Measurements from ENCODE around the gene ARFGAP1.

GRCh38 chr20:63247671-63248228 is 24.9 kb upstream of the ARFGAP1 start:
- no peak for TF ChIP-seq NFRKB (IDR thresholded peaks at IDR 0.05)
- no peak for TF ChIP-seq HDGF (IDR thresholded peaks at IDR 0.05; ENCODE audit: borderline replicate concordance)
- TF ChIP-seq SUZ12 (IDR thresholded peaks at IDR 0.05): no peak
- no peak for TF ChIP-seq FOXA1 (IDR thresholded peaks at IDR 0.05)
- TF ChIP-seq TARDBP (IDR thresholded peaks at IDR 0.05): no peak
- TF ChIP-seq L3MBTL2 (conservative IDR thresholded peaks at IDR 0.05): no peak
- no peak for TF ChIP-seq BHLHE40 (IDR thresholded peaks at IDR 0.05; ENCODE audit: borderline replicate concordance)
- TF ChIP-seq SP1 (IDR thresholded peaks at IDR 0.05): no peak
- no peak for TF ChIP-seq FOXM1 (IDR thresholded peaks at IDR 0.05; ENCODE audit: borderline replicate concordance)
- no peak for TF ChIP-seq PKNOX1 (IDR thresholded peaks at IDR 0.05)
- TF ChIP-seq LEF1 (IDR thresholded peaks at IDR 0.05; ENCODE audit: borderline replicate concordance): no peak
- TF ChIP-seq ELF4 (IDR thresholded peaks at IDR 0.05): no peak
- TF ChIP-seq ARNT (IDR thresholded peaks at IDR 0.05): no peak
